Measurements from ENCODE around the gene PLPPR3.

The PLPPR3 gene

DNA sequence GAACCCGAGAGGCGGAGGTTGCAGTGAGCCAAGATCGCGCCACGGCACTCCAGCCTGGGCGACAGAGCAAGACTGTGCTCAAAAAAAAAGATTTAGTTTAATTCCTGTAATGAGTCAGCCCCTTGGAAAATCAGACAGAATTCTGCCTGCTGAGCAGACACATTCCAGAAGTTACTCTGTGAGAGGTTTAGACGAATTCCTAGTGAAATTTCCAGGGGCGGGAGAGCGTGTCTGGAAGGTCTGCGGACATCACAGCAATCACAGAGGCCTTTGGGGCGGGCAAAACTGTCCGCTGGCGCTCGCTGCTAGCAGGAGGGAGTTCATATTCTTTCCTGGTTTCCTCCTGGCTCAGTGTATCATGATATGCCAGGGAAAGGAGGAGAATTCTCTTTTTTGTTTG lies 53.3 kb downstream of the PLPPR3 start:
- no peak for TF ChIP-seq EZH2phosphoT487 (conservative IDR thresholded peaks at IDR 0.05; ENCODE audit: low read length)
- TF ChIP-seq, protein P1, sequence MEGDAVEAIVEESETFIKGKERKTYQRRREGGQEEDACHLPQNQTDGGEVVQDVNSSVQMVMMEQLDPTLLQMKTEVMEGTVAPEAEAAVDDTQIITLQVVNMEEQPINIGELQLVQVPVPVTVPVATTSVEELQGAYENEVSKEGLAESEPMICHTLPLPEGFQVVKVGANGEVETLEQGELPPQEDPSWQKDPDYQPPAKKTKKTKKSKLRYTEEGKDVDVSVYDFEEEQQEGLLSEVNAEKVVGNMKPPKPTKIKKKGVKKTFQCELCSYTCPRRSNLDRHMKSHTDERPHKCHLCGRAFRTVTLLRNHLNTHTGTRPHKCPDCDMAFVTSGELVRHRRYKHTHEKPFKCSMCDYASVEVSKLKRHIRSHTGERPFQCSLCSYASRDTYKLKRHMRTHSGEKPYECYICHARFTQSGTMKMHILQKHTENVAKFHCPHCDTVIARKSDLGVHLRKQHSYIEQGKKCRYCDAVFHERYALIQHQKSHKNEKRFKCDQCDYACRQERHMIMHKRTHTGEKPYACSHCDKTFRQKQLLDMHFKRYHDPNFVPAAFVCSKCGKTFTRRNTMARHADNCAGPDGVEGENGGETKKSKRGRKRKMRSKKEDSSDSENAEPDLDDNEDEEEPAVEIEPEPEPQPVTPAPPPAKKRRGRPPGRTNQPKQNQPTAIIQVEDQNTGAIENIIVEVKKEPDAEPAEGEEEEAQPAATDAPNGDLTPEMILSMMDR (IDR thresholded peaks at IDR 0.05; ENCODE audit: insufficient read depth, low read length, poor library complexity, severe bottlenecking), result no peak
- Histone ChIP-seq H3K9me3 (ENCODE audit: insufficient read depth, low read length) (no peaks in the 10 kb centered on the region), H2AFZ (ENCODE audit: low read depth, low read length, severe bottlenecking) (no peak overlapping the region), H3K4me2 (ENCODE audit: low read depth, low read length, poor library complexity, severe bottlenecking) (no peak overlapping the region), H3K27ac (ENCODE audit: low read depth, low read length) (no peak overlapping the region), H4K20me1 (ENCODE audit: low read depth, low read length) (no peaks in the 10 kb centered on the region), H3K36me3 (ENCODE audit: low read length) (no peaks in the 10 kb centered on the region), H3K27me3 (ENCODE audit: low read length) (no peaks in the 10 kb centered on the region), H3K9me2 (replicated peaks; ENCODE audit: insufficient read depth, low read length) (no peaks in the 10 kb centered on the region), H3K9ac (ENCODE audit: low read length) (no peak overlapping the region), H3K79me2 (ENCODE audit: insufficient read depth, low read length) (no peaks in the 10 kb centered on the region), H3F3A (ENCODE audit: insufficient read depth) (no peaks in the 10 kb centered on the region), H3K4me3 (ENCODE audit: insufficient read depth, low read length, poor library complexity, severe bottlenecking) (no peak overlapping the region)

DNA sequence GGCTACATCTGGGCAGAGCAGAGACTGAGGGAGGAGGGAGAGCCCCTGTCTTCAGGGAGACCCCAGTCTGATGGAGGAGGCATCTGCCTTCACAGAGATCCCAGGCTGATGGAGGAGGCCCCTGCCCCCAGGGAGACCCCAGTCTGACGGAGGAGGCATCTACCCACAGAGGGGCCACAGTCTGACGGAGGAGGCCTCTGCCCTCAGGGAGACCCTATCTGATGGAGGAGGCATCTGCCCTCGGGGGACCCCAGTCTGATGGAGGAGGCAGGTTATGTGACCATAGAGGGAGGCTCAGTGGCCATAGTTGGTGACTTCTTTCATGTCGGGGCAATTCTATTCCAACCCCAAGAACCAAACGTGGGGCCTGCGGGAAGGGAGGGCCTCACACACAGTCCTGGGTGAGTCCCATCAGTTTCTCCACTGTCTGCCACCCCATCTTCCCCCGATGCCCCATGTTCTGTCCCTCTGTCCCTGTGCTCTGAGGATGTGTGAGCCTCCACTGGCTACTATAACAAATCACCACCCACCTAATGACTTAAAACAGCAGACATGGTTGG lies 56.5 kb downstream of the PLPPR3 start:
- Histone ChIP-seq H2AFZ (ENCODE audit: low read depth, low read length, severe bottlenecking) (no peak overlapping the region), H3K27ac (ENCODE audit: low read depth, low read length) (no peak overlapping the region), H3K79me2 (ENCODE audit: insufficient read depth, low read length) (no peaks in the 10 kb centered on the region), H3K4me3 (ENCODE audit: insufficient read depth, low read length, poor library complexity, severe bottlenecking) (no peak overlapping the region), H3K9me3 (ENCODE audit: insufficient read depth, low read length) (no peaks in the 10 kb centered on the region), H3K9ac (ENCODE audit: low read length) (no peak overlapping the region), H3K4me2 (ENCODE audit: low read depth, low read length, poor library complexity, severe bottlenecking) (no peak overlapping the region), H3K9me2 (replicated peaks; ENCODE audit: insufficient read depth, low read length) (no peaks in the 10 kb centered on the region), H3F3A (ENCODE audit: insufficient read depth) (no peaks in the 10 kb centered on the region), H4K20me1 (ENCODE audit: low read depth, low read length) (no peaks in the 10 kb centered on the region), H3K27me3 (ENCODE audit: low read length) (no peaks in the 10 kb centered on the region), H3K36me3 (ENCODE audit: low read length) (no peaks in the 10 kb centered on the region)
- TF ChIP-seq, protein P1 (IDR thresholded peaks at IDR 0.05; ENCODE audit: insufficient read depth, low read length, poor library complexity, severe bottlenecking), result no peak
- no peak for TF ChIP-seq EZH2phosphoT487 (conservative IDR thresholded peaks at IDR 0.05; ENCODE audit: low read length)

DNA sequence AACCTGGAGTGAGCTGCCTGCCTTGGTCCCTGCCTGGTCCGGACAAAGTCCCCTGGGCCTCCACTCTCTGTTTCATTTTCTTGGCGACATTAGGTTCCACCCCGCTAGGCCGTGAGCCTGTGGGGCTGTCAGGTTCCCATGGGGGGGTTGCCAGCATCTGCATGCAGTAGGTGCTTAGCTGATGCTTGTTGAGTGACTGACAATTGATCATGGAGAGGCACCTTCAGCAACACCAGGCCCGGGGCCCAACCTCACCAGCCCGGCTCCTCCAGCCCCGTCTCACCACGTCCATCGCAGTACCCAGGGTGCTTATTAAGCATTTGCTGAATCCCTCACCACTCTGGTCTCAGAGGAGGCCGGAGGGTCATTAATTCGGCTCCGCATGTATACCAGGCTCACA lies 57.5 kb downstream of the PLPPR3 start:
- Histone ChIP-seq H3K9ac (ENCODE audit: low read length) (no peak overlapping the region), H3K4me2 (ENCODE audit: low read depth, low read length, poor library complexity, severe bottlenecking) (no peak overlapping the region), H3K27ac (ENCODE audit: low read depth, low read length) (no peak overlapping the region), H3K79me2 (ENCODE audit: insufficient read depth, low read length) (no peaks in the 10 kb centered on the region), H4K20me1 (ENCODE audit: low read depth, low read length) (no peaks in the 10 kb centered on the region), H3K36me3 (ENCODE audit: low read length) (no peaks in the 10 kb centered on the region), H3F3A (ENCODE audit: insufficient read depth) (no peaks in the 10 kb centered on the region), H3K9me2 (replicated peaks; ENCODE audit: insufficient read depth, low read length) (no peaks in the 10 kb centered on the region), H3K4me3 (ENCODE audit: insufficient read depth, low read length, poor library complexity, severe bottlenecking) (no peak overlapping the region), H2AFZ (ENCODE audit: low read depth, low read length, severe bottlenecking) (no peak overlapping the region), H3K27me3 (ENCODE audit: low read length) (no peaks in the 10 kb centered on the region), H3K9me3 (ENCODE audit: insufficient read depth, low read length) (no peaks in the 10 kb centered on the region)
- TF ChIP-seq EZH2phosphoT487 (conservative IDR thresholded peaks at IDR 0.05; ENCODE audit: low read length), result no peak
- TF ChIP-seq, protein P1 (IDR thresholded peaks at IDR 0.05; ENCODE audit: insufficient read depth, low read length, poor library complexity, severe bottlenecking), result no peak

All from SU-DHL-6 (cell line).